MM.1S (cell line): Measurements from ENCODE around the gene HBE1.

Source experiments
- DNase-seq: peaks from one replicate; pipeline ENCODE4 v3.0.0-alpha.2; 2015
- H2AFZ ChIP-seq: fragments of 300-600 bp; sonication (generic); 2 replicates; pipeline ENCODE4 v1.6.0; 2016; ENCODE audit warnings: antibody characterized with exemption, low read length
- H3F3A ChIP-seq: fragments of 300-600 bp; sonication (generic); 2 replicates; pipeline ENCODE4 v1.6.1; 2016; ENCODE audit warnings: mild to moderate bottlenecking, antibody characterized with exemption, low read length, moderate library complexity, mixed read lengths; ENCODE audit not compliant: insufficient read depth
- H3K27ac ChIP-seq: fragments of 300-600 bp; sonication (generic); 2 replicates; pipeline ENCODE4 v1.5.1; 2016; ENCODE audit warnings: mild to moderate bottlenecking, low read length
- H3K27me3 ChIP-seq: fragments of 300-600 bp; sonication (generic); replicated peaks from 2 replicates; pipeline ENCODE4 v1.6.0; 2016; ENCODE audit warnings: low read length; ENCODE audit not compliant: insufficient read depth
- H3K36me3 ChIP-seq: fragments of 300-600 bp; sonication (generic); replicated peaks from 2 replicates; pipeline ENCODE4 v1.6.1; 2016; ENCODE audit warnings: mild to moderate bottlenecking, low read length, mixed read lengths; ENCODE audit not compliant: insufficient read depth
- H3K4me1 ChIP-seq: fragments of 300-600 bp; sonication (generic); 2 replicates; pipeline ENCODE4 v1.6.1; 2016; ENCODE audit warnings: low read length, mixed read lengths
- H3K4me2 ChIP-seq: fragments of 300-600 bp; sonication (generic); 2 replicates; pipeline ENCODE4 v1.6.0; 2016; ENCODE audit warnings: low read depth, low read length
- H3K4me3 ChIP-seq: fragments of 300-600 bp; sonication (generic); 2 replicates; pipeline ENCODE4 v1.5.1; 2016; ENCODE audit warnings: low read length, mixed read lengths
- H3K79me2 ChIP-seq: fragments of 300-600 bp; sonication (generic); 2 replicates; pipeline ENCODE4 v1.6.1; 2016; ENCODE audit warnings: mixed run types, low read length, mixed read lengths
- H3K9ac ChIP-seq: fragments of 300-600 bp; sonication (generic); 2 replicates; pipeline ENCODE4 v1.6.1; 2016; ENCODE audit warnings: low read length, mixed read lengths
- H3K9me2 ChIP-seq: fragments of 300-600 bp; sonication (generic); replicated peaks from 2 replicates; pipeline ENCODE4 v1.6.1; 2016; ENCODE audit warnings: mild to moderate bottlenecking, low read length, mixed read lengths; ENCODE audit not compliant: insufficient read depth
- H3K9me3 ChIP-seq: fragments of 300-600 bp; sonication (generic); replicated peaks from 2 replicates; pipeline ENCODE4 v1.6.1; 2016; ENCODE audit warnings: mild to moderate bottlenecking, low read length, mixed read lengths; ENCODE audit not compliant: insufficient read depth
- H4K20me1 ChIP-seq: fragments of 300-600 bp; sonication (generic); 2 replicates; pipeline ENCODE4 v1.6.1; 2016; ENCODE audit warnings: mild to moderate bottlenecking, low read length, moderate library complexity, mixed read lengths; ENCODE audit not compliant: insufficient read depth
- CTCF ChIP-seq: fragments of 300-600 bp; sonication (generic); IDR thresholded peaks from 2 replicates; pipeline ENCODE4 v1.5.1; 2016; ENCODE audit warnings: antibody characterized with exemption, low read length, mixed read lengths
- EZH2 ChIP-seq: fragments of 300-600 bp; sonication (generic); optimal IDR thresholded peaks from 2 replicates; pipeline ENCODE3; 2017; ENCODE audit warnings: low read depth, mild to moderate bottlenecking, antibody characterized with exemption, low read length, mixed read lengths
- EZH2phosphoT487 ChIP-seq: fragments of 300-600 bp; sonication (generic); IDR thresholded peaks from 2 replicates; pipeline ENCODE4 v1.6.1; 2018; ENCODE audit warnings: antibody characterized with exemption, low read length

Gene HBE1

DNA sequence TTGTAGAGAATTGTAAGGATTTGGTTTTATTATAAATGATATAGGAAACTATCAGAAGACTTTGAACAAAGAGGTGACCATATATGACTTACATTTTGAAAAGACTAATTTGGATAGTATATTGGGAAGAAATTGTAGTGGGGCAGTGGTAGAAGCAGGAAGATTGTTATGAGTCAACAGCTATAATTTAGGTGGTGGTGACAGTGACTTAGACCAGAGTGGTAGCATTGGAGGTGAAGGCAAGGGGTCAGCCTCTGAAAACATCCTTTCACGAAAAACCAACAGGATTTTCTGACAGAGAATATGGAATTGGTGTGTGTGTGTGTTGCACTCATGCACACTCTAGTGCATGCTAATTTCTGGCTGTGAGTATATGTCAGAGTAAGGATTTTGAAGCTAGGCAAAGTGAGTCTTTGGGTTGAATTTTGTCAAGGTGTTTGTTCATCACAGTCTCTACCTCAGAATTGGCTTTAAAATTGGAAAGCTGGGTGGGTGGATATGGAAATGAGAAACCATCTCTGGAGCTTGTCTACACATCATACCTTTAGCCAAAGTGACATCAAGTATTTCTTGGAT, 8.2 kb upstream of the HBE1 start:
- no peak overlapping the region for H3K27ac ChIP-seq
- H3K4me3 ChIP-seq: no peak overlapping the region
- H2AFZ ChIP-seq: no peak overlapping the region
- no peaks in the 10 kb centered on the region for H4K20me1 ChIP-seq
- DNase-seq: no peak
- H3F3A ChIP-seq: no peaks in the 10 kb centered on the region
- no peak overlapping the region for H3K4me2 ChIP-seq
- H3K27me3 ChIP-seq: no peaks in the 10 kb centered on the region
- no peaks in the 10 kb centered on the region for H3K9me2 ChIP-seq
- no peaks in the 10 kb centered on the region for H3K36me3 ChIP-seq
- no peak overlapping the region for H3K9ac ChIP-seq
- H3K79me2 ChIP-seq: no peaks in the 10 kb centered on the region
- H3K4me1 ChIP-seq: peaks cover 11% of the 10 kb centered on the region; the same call in 1 of the 2 replicates
- H3K9me3 ChIP-seq: no peaks in the 10 kb centered on the region
- TF ChIP-seq EZH2 (no peak), CTCF (no peak), EZH2phosphoT487 (no peak)

DNA sequence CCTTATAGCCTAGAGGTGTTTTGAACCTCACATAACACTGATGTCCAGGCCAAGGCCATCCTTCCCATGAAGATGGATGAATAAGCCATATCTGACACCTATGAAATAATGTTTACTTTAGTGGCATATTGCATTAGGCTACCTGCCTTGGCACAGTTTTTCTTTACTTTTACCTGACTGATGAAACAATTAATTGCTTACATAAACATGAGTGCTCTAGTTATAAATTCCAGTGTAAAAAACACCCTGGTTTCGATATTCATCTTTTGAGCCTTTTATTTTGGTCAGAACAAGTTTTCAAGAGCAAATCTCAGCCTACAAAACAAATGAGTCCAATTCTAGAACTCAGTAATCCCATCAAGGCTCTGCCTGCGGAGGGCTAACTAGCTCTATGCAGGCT, 7.0 kb upstream of the HBE1 start:
- H3K9me3 ChIP-seq: no peaks in the 10 kb centered on the region
- H3K4me1 ChIP-seq: peaks cover 11% of the 10 kb centered on the region; the same call in 1 of the 2 replicates
- H4K20me1 ChIP-seq: no peaks in the 10 kb centered on the region
- H3K4me3 ChIP-seq: no peak overlapping the region
- TF ChIP-seq EZH2 (no peak), EZH2phosphoT487 (no peak), CTCF (no peak)
- no peak overlapping the region for H2AFZ ChIP-seq
- DNase-seq: no peak
- H3K9ac ChIP-seq: no peak overlapping the region
- no peaks in the 10 kb centered on the region for H3K79me2 ChIP-seq
- H3K27ac ChIP-seq: no peak overlapping the region
- H3K27me3 ChIP-seq: no peaks in the 10 kb centered on the region
- H3K4me2 ChIP-seq: no peak overlapping the region
- H3F3A ChIP-seq: no peaks in the 10 kb centered on the region
- no peaks in the 10 kb centered on the region for H3K9me2 ChIP-seq
- no peaks in the 10 kb centered on the region for H3K36me3 ChIP-seq

DNA sequence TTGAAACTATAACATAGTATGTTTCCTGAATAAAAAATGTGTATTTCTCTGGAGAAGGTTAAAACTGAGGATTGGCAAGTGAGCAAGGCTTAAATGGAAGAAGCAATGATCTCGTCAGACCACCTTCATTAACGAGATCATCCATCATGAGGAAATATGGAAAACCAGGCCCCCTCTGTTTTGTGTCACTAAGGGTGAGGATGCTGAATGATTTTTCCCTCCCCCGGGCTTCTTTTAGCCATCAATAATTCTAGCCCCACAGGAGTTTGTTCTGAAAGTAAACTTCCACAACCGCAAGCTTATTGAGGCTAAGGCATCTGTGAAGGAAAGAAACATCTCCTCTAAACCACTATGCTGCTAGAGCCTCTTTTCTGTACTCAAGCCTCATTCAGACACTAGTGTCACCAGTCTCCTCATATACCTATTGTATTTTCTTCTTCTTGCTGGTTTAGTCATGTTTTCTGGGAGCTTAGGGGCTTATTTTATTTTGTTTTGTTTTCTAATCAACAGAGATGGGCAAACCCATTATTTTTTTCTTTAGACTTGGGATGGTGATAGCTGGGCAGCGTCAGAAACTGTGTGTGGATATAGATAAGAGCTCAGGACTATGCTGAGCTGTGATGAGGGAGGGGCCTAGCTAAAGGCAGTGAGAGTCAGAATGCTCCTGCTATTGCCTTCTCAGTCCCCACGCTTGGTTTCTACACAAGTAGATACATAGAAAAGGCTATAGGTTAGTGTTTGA, 5.8 kb upstream of the HBE1 start:
- Histone ChIP-seq H3K27ac (no peak overlapping the region), H3K9me3 (no peaks in the 10 kb centered on the region), H3K27me3 (no peaks in the 10 kb centered on the region), H2AFZ (no peak overlapping the region), H4K20me1 (no peaks in the 10 kb centered on the region), H3F3A (no peaks in the 10 kb centered on the region), H3K9ac (no peak overlapping the region), H3K36me3 (no peaks in the 10 kb centered on the region), H3K9me2 (no peaks in the 10 kb centered on the region), H3K4me2 (no peak overlapping the region), H3K4me1 (peaks cover 7% of the 10 kb centered on the region; the same call in 1 of the 2 replicates), H3K4me3 (no peak overlapping the region), H3K79me2 (no peaks in the 10 kb centered on the region)
- no peak for DNase-seq
- TF ChIP-seq EZH2phosphoT487 (no peak), EZH2 (no peak), CTCF (no peak)
